Measurements from ENCODE around the gene MECR. TPM values are rescaled to one million over a fixed set of nuclear protein-coding genes. Genes with fewer than 3 reads are reported as not detected.

MECR gene
- total RNA-seq, 1 experiment from 2014 or later, result 23.8 TPM

DNA sequence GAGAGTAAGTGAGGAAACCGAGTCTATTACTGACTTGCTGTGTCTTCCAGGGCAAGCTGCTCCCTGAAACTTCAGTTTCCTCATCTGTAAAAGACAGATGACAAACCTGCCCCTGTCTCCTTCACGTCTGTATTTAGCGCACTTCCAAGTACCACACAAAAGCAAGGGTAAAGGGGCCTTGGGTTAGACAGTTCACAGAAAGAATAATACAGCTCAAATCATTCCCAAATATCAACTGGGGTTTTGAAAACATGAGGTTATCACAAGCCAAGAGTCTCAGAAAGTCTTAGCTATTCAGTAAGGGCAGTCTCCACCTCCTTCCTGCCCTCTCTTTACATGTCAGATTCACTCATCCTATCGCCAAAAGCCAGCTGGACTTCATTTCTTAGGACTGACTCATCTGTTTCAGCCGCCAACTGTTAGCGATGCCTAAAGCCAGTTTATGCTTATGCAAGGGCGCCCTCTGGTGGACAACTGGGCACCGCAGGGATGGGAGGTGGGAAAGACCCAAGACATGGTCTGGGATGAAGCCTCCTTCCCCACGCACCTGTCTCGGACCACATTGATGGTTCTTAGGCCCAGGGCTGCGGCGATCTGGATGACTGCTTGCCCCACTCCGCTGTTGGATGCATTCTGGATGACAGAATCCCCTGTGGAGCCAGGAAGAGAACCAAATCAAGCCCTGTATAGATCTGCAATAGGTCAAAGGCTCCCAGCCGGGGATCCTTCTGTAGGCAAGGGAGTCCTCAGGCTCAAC lies 28.0 kb downstream of the MECR start:
- DNase-seq (ENCODE audit: low read depth), result peak; percentile 96

GRCh38 chr1:29202053-29202452 lies 28.7 kb downstream of the MECR start:
- no peak for DNase-seq (ENCODE audit: low read depth)

DNA sequence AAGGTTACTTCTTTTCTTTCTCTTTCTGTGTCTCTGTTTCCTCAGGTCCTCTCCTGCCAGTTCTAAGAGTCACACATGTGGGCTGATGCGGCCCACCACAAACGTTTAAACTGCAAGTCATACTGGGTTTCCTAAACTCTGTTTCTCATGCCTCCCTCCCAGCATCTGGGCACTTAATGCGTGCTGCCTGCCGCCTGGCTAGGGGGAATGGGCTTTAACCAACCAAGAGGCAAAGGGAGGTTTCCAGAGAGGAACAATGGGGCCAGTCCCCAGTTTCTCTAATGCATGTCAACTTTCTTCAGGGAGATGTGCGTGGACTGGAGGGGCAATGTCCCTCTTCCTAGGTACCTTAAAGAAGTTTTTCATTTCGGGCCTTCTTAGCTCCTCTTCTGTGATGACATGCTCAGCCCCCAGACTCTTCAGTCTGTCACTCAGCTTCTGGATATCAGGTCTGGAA lies 29.1 kb downstream of the MECR start:
- DNase-seq (ENCODE audit: low read depth), result no peak

DNA sequence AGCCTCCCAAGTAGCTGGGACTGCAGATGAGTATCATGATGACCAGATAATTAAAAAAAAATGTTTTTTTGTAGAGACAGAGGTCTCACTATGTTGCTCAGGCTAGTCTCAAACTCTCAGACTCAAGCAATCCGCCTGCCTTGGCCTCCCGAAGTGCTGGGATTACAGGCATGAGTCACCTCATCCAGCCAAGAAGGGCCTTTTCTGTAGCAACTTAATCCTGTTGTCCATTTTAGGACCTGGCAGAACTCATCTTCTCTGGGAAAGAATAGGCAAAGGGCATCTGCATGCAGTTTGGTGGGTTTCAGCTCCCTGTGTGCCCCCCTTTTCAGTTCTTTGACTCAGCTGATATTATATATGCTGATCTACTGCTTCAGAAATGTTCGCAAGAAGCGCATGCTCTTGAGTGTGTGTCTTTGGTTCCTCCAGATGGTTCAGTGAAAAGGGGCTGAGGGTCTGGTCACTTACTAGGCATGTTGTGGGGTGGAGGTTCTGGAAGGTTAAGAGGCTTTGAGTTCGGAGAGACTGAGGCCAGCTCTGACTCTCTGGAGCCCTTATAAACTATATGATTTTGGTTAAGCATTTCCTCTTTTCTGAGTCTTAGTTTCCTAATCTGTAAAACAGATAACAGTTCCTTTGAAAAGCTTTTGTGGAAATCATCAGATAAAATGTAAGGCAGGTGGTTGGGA lies 29.7 kb downstream of the MECR start:
- DNase-seq (ENCODE audit: low read depth), result no peak

GRCh38 chr1:29197993-29198392 lies 32.7 kb downstream of the MECR start:
- DNase-seq (ENCODE audit: low read depth), result no peak

DNA sequence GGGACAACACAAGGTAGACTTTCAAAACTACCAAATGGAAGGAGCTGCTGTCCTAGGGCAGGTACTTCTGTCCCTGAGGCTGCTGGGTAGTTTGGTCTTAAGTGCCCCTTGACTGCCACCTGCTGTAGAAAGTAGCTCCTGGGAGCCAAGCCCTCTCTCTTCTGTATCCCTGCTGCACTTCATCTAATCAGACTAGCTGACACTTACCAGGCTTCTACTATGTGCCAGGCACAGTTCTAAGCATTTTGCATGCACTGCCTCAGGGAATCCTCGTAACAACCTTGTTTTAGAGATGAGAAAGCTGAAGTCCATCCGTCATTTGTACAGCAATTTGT lies 33.2 kb downstream of the MECR start:
- DNase-seq (ENCODE audit: low read depth), result peak; percentile 30

DNA sequence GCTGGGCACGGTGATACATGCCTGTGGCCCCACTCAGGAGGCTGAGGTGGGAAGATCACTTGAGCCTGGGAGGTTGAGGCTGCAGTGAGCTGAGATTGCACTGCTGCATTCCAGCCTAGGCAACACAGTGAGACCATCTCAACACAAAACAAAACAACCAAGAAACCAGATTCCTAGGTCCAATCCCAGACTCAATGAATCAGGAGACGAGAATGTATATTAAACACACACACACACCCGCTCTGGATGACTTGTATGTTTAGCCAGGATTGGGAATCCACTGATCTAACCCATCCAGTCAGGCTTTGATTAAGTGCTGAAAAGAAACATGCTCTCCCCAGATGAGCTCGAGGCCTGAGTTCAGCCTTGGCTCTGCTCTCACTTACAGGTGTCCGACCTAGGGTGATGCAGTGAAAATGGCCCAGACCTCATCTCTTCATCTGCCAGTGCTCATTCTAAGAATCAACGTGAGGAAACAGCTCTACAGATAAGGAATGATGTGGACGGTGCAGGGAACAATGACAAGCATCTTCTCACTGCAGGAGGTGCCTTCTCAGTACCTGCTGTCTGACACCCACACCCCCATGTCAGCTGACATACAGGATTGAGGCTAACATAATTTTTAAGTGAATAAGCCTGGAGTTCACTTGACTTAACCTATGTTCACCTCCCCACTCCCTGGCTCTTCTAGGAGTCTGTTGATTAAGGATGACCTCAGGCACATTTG lies 33.7 kb downstream of the MECR start:
- peak; percentile 30 for DNase-seq (ENCODE audit: low read depth)

DNA sequence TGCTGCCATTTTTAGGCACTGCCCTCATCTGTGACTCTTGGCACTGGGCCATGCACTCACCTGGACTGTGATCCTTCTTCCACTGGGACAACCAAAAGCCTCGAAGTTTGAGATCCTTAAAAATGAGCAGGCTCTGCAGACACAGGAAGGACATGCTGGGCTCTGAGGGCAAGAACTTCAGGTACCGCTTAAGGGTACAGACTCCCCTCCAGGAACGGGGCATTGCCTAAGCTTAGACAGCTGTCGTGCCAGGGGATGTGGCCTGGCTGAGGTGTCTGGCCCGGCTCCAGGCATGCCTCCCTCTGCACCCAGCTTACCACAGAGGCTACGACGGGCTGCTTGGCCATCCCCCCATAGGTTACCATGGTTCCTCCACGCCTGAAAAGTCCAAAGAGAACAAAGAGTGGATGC lies 34.8 kb downstream of the MECR start:
- DNase-seq (ENCODE audit: low read depth), result peak; percentile 40

DNA sequence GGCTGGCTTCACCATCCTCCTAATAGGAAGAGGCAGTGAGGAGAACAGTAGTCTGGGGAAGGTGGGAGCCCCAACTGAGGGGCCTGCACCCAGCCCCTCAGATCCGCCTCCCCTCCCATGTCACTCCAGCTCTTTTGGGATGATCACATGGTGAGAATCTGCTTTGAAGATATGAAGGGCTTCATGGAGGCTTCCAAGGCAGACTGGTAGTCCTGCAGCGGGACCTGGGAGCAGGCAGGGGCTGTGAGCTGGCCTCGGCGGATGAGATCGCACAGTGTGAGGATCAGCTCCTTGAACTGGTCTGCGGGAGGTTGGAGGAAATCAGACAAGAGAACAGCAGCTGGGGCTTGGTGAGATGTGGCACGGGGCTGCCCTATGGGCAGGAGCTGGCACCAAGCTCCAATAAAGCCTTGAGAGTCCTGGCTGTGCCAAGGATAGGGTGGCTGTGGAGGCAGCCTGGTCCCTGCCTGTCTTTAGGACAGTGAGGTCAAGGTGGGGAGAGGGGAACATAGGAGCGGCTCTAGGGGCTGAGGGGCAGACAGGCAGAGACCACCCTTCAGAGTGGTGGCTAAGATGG lies 36.8 kb downstream of the MECR start:
- DNase-seq (ENCODE audit: low read depth), result no peak

DNA sequence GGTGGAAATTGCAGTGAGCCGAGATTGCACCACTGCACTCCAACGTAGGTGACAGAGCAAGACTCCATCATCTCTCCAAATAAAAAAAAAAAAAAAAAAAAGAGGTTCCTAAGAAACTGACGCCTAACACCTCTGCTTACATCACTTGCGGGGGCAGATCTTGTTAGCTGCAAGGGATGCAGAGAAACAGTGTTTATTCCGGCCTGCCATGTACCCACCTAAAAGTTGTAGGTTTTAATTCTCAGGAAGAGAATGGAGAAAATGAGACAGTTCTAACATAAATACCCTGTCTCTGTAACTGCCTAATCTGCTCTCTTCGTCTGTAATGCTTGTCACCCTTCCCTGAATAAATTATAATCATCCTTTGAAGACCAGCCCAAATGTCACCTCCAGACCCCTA lies 40.0 kb downstream of the MECR start:
- no peak for DNase-seq (ENCODE audit: low read depth)

GRCh38 chr1:29186707-29187106 lies 44.0 kb downstream of the MECR start:
- no peak for DNase-seq (ENCODE audit: low read depth)

DNA sequence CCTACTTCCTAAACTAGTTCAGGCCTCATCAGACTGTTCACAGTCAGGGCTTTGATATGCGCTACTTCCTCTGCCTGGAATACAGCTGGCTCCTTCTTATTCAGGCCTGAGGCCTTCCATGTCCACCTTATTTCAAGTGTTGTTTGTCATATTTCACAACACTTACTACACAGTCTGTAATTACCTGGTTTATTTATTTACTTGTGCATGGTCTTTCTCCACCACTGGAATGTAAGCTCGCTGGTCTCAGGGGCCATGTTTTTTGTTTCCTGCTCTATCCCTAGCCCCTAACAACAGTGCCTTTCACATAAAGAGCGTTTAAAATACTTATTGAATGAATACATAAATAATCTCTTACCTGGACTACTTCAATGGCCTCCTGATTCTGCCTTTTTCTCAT lies 44.5 kb downstream of the MECR start:
- no peak for DNase-seq (ENCODE audit: low read depth)

DNA sequence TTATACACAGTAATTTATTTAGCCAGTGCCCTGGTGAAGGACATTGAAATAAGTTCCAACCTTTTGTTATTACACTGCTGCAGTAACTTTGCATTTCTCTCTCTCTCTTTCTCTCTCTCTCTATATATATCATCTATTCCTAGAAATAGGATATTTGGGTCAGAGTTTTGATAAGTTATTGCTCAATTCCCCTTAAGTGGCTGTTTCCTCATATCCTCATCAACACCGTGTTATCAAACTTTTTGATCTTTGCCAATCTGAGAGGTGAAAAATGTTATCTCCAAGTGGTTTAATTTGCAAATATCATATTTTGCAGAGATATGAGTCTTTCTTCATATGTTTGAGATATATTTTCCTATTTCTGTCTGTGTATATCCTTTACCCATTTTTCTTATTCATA lies 47.4 kb downstream of the MECR start:
- DNase-seq (ENCODE audit: low read depth), result no peak

- peak; percentile 100 for DNase-seq (ENCODE audit: low read depth)
These were observed 49.1 kb downstream of the MECR start, which contains the start of gene SRSF4 for GRCh38 chr1:29181413-29182225. Gene SRSF4, minus strand, starts transcription at chr1:29181900. Its CDS starts 148 bp downstream, at chr1:29181752.

- no peak for DNase-seq (ENCODE audit: low read depth)
These were observed 50.0 kb downstream of the MECR start for GRCh38 chr1:29180497-29181412.

GRCh38 chr1:29179641-29180184 lies 51.0 kb downstream of the MECR start:
- DNase-seq (ENCODE audit: low read depth), result no peak

DNA sequence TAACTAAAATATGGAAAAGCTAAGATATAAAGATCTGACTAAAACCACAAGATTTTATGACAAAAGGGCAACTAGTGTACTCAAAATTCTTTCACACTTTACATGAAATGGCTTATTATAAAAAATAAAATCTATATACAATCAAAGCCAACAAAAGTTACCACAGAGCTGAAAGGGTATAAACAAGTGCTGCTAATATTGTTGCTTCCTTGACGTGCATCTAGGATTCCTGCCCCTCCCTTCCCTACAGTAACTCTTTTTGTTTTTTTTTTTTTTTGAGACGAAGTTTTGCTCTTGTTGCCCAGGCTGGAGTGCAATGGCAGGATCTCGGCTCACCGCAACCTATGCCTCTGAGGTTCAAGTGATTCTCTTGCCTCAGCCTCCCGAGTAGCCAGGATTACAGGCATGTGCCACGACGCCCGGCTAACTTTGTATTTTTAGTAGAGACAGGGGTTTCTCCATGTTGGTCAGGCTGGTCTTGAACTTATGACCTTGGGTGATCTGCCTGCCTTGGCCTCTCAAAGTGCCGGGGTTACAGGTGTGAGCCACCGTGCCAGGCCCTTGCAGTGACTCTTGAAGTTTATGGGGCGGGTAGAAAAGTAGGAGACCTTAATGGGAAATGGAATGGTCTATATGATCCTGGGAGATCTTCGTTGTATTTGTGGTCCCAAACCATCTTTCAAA lies 53.6 kb downstream of the MECR start:
- no peak for DNase-seq (ENCODE audit: low read depth)

DNA sequence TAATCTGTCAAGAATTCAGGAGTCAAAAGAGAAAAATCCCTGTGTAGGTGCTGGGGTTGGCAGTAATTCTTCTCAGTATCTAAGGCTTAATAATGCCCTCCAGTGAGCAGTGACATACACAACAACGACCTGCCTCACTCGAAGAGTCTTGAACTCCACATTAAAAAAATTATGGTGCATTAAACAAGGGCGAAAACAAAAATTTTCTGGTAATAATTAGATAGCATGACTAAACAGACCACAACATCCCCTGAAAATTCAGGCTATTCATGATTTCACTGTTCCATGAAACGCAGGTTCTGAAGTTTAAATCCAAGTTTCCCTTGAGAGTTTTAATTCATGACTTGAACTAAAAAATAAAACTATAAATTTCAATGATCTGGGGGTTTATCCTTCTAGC lies 54.2 kb downstream of the MECR start:
- DNase-seq (ENCODE audit: low read depth), result no peak

- DNase-seq (ENCODE audit: low read depth), result no peak
These were observed 58.3 kb downstream of the MECR start for GRCh38 chr1:29172415-29172939.

Measured in Daoy (cell line).